Activated CD4-positive, alpha-beta T cell treated with anti-CD3 and anti-CD28 coated beads, Interleukin-2, amount 50 U/mL, for 4 hours (primary cell): ENCODE data around the gene AUTS2.

Experiments used
- DNase-seq, 2 experiments: peaks; one replicate each; pipeline ENCODE4 v3.0.0-alpha.2; 2020

Gene AUTS2

GRCh38 chr7:70098905-70099672, 500.8 kb downstream of the AUTS2 start:
- no peak for DNase-seq

- no peak for DNase-seq
Observed at GRCh38 chr7:70104243-70104642, 506.0 kb downstream of the AUTS2 start.

- DNase-seq, result no peak
Observed at GRCh38 chr7:70113078-70113477, 514.8 kb downstream of the AUTS2 start.

- DNase-seq, result no peak
Observed at GRCh38 chr7:70113536-70113935, 515.3 kb downstream of the AUTS2 start.

GRCh38 chr7:70114806-70115205, 516.5 kb downstream of the AUTS2 start:
- no peak for DNase-seq

GRCh38 chr7:70116244-70116643, 518.0 kb downstream of the AUTS2 start:
- no peak for DNase-seq

- DNase-seq, result no peak
Observed at GRCh38 chr7:70116867-70117266, 518.6 kb downstream of the AUTS2 start.

GRCh38 chr7:70120851-70121250, 522.6 kb downstream of the AUTS2 start:
- no peak for DNase-seq

GRCh38 chr7:70131817-70132216, 533.5 kb downstream of the AUTS2 start:
- DNase-seq, result no peak

- no peak for DNase-seq
Observed at GRCh38 chr7:70132226-70132851, 534.1 kb downstream of the AUTS2 start.

GRCh38 chr7:70132852-70133690, 534.8 kb downstream of the AUTS2 start:
- DNase-seq, result no peak

- DNase-seq, result no peak
Observed at GRCh38 chr7:70134029-70134770, 535.9 kb downstream of the AUTS2 start.

- DNase-seq, result no peak
Observed at GRCh38 chr7:70135656-70136055, 537.4 kb downstream of the AUTS2 start.

- DNase-seq, result no peak
Observed at GRCh38 chr7:70137126-70137525, 538.9 kb downstream of the AUTS2 start.

- no peak for DNase-seq
Observed at GRCh38 chr7:70142247-70142932, 544.1 kb downstream of the AUTS2 start.

GRCh38 chr7:70143075-70144044, 545.1 kb downstream of the AUTS2 start:
- DNase-seq, result no peak

- no peak for DNase-seq
Observed at GRCh38 chr7:70148997-70149396, 550.7 kb downstream of the AUTS2 start.

GRCh38 chr7:70152313-70152712, 554.0 kb downstream of the AUTS2 start:
- no peak for DNase-seq

- no peak for DNase-seq
Observed at GRCh38 chr7:70153933-70154332, 555.7 kb downstream of the AUTS2 start.

GRCh38 chr7:70154521-70155180, 556.4 kb downstream of the AUTS2 start:
- DNase-seq, result no peak

GRCh38 chr7:70156057-70156456, 557.8 kb downstream of the AUTS2 start:
- DNase-seq, result no peak
